HFF-Myc (cell line): ENCODE results near the gene FAM83B.

Experiments used
- DNase-seq: peaks from one replicate; pipeline ENCODE4 v3.0.0-alpha.2; 2011; ENCODE audit warnings: low read depth; ENCODE audit errors: extremely low read depth
- H3K4me3 ChIP-seq: replicated peaks from 2 replicates; pipeline ENCODE4 v1.5.1; 2011; ENCODE audit warnings: low read depth, mild to moderate bottlenecking, control low read depth, low read length
- CTCF ChIP-seq: IDR thresholded peaks from 2 replicates; pipeline ENCODE4 v1.5.1; 2012; ENCODE audit warnings: mild to moderate bottlenecking, low read depth, low read length, control low read depth; ENCODE audit errors: missing control alignments

FAM83B gene

DNA sequence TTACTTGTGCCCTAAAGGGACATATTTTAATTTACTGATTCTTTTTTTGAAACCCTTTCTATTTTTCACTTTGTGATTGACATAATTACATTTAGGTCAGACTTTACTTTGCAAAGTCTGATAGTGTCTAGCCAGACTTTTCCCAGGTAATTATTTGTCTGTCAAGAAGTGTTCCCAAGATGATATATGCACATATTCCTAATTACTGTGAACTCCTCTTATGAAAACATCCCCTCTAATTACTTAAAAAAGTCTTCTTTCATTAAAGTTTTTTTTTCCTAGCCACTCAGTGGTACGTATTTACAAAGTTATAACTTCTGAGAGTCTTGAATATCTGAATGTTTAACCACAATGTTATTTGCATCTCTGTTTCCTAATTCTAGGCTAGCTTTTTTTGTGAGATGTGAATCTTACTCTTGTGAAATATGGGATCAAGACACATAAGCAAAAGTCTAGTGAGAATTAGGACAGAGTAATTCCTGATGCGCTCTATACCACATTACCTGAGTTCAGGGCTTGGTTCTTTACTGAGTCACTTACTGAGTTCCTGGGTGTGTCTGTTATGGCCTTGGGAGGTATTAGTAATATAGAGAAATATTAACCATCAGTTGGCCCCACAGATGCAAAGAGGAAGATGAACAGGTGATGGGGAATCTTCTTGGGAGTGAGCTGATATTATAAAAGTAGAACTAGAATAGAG, 27.9 kb downstream of the FAM83B start:
- DNase-seq = no peak
- H3K4me3 ChIP-seq = no peak overlapping the region

DNA sequence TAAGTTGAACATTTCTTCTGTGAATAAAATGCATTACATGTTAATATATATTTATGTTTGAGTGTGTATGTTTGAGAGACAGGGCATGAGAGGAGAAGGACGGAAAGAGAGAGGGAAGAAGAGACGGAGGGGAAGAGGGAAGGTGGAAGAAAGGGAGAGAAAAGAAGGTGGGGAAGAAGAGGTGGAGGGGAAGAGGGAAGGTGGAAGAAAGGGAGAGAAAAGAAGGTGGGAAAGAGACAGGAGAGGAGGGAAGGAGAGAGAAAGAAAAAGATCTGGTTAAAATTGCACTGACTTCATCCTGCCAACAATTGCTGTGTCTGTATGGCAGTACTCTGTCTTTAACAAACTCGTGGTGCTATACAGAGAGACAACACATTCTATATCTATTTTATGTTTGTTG, 29.0 kb downstream of the FAM83B start:
- H3K4me3 ChIP-seq = no peak overlapping the region
- DNase-seq = no peak
- no peak for TF ChIP-seq CTCF

More for the DNA sequence above, 27.9 kb downstream of the FAM83B start:
- no peak for TF ChIP-seq CTCF

DNA sequence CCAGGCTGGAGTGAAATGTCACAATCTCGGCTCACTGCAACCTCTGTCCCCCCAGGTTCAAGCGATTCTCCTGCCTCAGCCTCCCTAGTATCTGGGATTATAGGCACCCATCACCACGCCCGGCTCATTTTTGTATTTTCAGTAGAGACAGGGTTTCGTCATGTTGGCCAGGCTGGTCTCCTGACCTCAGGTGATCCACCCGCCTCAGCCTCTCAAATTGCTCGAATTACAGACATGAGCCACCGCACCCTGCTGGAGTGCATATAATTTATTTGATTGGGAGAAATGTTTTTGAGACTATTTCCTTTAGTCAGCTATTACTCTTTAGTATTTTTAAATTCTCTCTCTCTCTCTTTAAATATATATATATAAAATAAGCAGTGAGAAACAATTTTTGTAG, 29.8 kb downstream of the FAM83B start:
- no peak overlapping the region for H3K4me3 ChIP-seq
- DNase-seq = no peak
- no peak for TF ChIP-seq CTCF

- no peak for TF ChIP-seq CTCF
- DNase-seq = no peak
- H3K4me3 ChIP-seq = no peak overlapping the region
These were observed 30.3 kb downstream of the FAM83B start for GRCh38 chr6:54876871-54877270.

GRCh38 chr6:54877713-54878317, 31.2 kb downstream of the FAM83B start:
- DNase-seq = no peak
- no peak overlapping the region for H3K4me3 ChIP-seq
- no peak for TF ChIP-seq CTCF

GRCh38 chr6:54878718-54879117, 32.1 kb downstream of the FAM83B start:
- no peak for TF ChIP-seq CTCF
- no peak for DNase-seq
- no peak overlapping the region for H3K4me3 ChIP-seq
